PFSK-1 (cell line): ENCODE measurements around the gene ID4.

ENCODE experiments used
- FOXP2 ChIP-seq: optimal IDR thresholded peaks from 2 replicates; pipeline ENCODE3; 2011; ENCODE audit warnings: borderline replicate concordance, control low read depth, inconsistent platforms; ENCODE audit not compliant: insufficient read depth; ENCODE audit errors: extremely low read length, extremely low read depth
- POLR2AphosphoS5 ChIP-seq: IDR thresholded peaks from 2 replicates; pipeline ENCODE4 v1.6.1; 2012; ENCODE audit warnings: low read depth, mild to moderate bottlenecking, control low read depth, low read length, moderate library complexity
- SIN3A ChIP-seq: IDR thresholded peaks from 2 replicates; pipeline ENCODE4 v1.6.1; 2012; ENCODE audit warnings: mild to moderate bottlenecking, low read length, moderate library complexity, borderline replicate concordance; ENCODE audit not compliant: insufficient read depth
- TAF1 ChIP-seq: IDR thresholded peaks from 2 replicates; pipeline ENCODE4 v1.6.1; 2012; ENCODE audit warnings: low read length, control low read depth, borderline replicate concordance; ENCODE audit not compliant: insufficient read depth
- TF ChIP-seq, protein P1 (sequence below), 2 experiments: IDR thresholded peaks; 2 replicates each; pipeline versions ENCODE4 v1.6.1 to v1.8.0; 2011 to 2012; ENCODE audit warnings: low read depth in 2 of 2, low read length in 2 of 2, control low read depth in 1 of 2, inconsistent platforms in 1 of 2, mild to moderate bottlenecking in 1 of 2, moderate library complexity in 1 of 2; ENCODE audit not compliant: insufficient read depth in 1 of 2

ID4 gene

DNA sequence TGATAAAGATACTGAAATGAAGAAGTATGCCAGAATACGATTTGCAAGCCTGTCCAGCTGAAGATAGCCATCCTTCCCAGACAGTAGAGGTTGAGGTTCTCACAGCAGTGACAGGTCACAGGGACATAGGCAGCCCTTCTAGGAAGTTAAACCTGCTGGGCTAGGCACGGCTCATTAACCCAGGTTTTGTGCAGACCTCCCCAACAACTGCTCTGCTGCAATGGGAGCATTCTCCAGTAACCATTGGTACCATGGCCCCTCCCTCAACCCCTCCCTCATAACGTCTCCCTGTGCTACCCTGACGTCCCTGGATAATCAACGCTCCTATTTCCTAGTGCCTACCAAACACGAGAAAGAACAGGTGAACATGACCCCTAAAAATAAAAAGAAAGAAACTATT, 15.8 kb downstream of the ID4 start:
- TF ChIP-seq SIN3A (no peak), POLR2AphosphoS5 (no peak), FOXP2 (no peak), TAF1 (no peak)
- TF ChIP-seq, protein P1, sequence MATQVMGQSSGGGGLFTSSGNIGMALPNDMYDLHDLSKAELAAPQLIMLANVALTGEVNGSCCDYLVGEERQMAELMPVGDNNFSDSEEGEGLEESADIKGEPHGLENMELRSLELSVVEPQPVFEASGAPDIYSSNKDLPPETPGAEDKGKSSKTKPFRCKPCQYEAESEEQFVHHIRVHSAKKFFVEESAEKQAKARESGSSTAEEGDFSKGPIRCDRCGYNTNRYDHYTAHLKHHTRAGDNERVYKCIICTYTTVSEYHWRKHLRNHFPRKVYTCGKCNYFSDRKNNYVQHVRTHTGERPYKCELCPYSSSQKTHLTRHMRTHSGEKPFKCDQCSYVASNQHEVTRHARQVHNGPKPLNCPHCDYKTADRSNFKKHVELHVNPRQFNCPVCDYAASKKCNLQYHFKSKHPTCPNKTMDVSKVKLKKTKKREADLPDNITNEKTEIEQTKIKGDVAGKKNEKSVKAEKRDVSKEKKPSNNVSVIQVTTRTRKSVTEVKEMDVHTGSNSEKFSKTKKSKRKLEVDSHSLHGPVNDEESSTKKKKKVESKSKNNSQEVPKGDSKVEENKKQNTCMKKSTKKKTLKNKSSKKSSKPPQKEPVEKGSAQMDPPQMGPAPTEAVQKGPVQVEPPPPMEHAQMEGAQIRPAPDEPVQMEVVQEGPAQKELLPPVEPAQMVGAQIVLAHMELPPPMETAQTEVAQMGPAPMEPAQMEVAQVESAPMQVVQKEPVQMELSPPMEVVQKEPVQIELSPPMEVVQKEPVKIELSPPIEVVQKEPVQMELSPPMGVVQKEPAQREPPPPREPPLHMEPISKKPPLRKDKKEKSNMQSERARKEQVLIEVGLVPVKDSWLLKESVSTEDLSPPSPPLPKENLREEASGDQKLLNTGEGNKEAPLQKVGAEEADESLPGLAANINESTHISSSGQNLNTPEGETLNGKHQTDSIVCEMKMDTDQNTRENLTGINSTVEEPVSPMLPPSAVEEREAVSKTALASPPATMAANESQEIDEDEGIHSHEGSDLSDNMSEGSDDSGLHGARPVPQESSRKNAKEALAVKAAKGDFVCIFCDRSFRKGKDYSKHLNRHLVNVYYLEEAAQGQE (IDR thresholded peaks at IDR 0.05; ENCODE audit: insufficient read depth in 1 of 2, low read depth in 2 of 2, low read length in 2 of 2): no peak

GRCh38 chr6:19855536-19855935, 18.4 kb downstream of the ID4 start:
- TF ChIP-seq TAF1: no peak
- TF ChIP-seq POLR2AphosphoS5: no peak
- TF ChIP-seq, protein P1 (IDR thresholded peaks at IDR 0.05; ENCODE audit: insufficient read depth in 1 of 2, low read depth in 2 of 2, low read length in 2 of 2): no peak
- no peak for TF ChIP-seq SIN3A
- no peak for TF ChIP-seq FOXP2

GRCh38 chr6:19857139-19857538, 20.0 kb downstream of the ID4 start:
- TF ChIP-seq TAF1 (no peak), POLR2AphosphoS5 (no peak), SIN3A (no peak), FOXP2 (no peak)
- TF ChIP-seq, protein P1 (IDR thresholded peaks at IDR 0.05; ENCODE audit: insufficient read depth in 1 of 2, low read depth in 2 of 2, low read length in 2 of 2): no peak

DNA sequence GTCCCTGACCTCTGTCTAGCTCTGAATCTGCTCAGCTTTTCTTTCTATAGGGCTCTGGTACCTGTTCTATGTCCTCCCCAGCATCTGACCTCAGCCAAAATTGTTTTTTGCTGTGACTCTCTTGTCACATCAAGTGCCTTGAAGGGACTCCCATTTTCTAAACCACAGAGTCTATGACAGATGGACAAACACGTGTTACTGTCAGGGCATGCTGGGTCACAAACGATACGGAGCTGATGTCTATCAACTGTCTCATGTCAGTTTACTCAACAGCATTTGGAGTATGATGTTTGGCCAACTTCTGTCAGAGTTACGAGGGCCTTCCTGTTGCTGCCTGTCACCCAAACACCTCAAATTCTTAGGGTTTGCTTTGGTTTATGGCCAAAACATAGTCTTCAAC, 20.5 kb downstream of the ID4 start:
- TF ChIP-seq SIN3A (no peak), FOXP2 (no peak), POLR2AphosphoS5 (no peak), TAF1 (no peak)
- TF ChIP-seq, protein P1 (IDR thresholded peaks at IDR 0.05; ENCODE audit: insufficient read depth in 1 of 2, low read depth in 2 of 2, low read length in 2 of 2): no peak
